ENCODE measurements around the gene KCNK15.

Gene KCNK15

DNA sequence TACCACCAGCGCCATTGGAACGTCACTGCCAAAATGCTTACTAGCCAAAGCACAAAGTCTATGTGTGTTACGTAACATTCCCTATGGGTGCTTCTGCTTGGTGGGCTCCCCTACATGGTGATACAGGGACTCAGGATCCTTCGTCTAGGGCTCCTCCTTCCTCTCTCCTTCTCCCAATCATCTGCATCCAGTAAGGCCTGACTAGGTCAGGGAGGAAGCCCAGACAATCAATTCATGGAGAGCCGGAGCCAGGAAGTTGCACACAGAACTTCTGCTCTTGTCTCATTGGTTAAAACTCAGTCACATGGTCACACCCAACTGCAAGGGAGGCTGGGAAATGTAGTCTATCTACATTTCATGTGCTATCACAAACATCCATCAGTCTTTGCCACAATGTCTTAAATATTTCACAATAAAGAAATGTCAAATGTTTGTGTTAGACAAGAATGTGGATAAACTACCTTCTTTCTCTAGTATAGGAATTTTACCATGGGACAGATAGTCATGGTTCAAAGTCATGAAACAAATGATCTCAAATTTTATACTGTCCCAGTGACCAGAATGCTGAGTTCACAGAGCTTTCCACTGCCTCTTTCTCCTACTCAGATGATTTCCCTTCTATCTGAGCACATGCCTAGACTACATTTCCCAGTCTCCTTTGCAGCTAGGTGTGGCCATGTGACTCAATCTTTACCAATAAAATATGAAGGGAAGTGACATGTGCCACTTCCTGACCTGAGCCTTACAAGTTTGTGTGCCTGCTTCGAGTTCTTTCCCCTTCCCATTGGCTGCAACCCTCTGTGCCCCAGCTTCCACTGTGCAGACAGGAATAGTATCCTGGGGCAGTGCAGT is 9.3 kb upstream of the KCNK15 start:
- DNase-seq (ENCODE audit: low spot score), result peak; percentile 82

DNA sequence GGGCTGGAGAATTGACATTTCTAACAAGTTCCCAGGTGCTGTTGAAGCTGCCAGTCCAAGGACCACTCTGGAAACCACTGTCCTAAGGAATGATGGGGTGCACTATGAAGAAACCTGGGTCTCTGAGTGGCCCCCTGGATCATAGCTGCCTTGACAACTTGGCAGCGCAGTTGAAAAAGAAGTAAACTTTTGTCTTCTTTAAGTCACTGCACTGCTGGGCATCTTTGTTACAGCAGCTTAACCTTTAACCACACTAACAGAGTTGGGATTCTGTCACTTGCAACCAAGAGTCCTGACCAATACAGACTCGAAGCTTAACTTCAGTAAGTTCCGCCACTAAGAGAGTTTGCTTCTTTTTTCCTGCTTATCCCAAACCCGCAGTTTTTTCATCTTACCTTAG is 8.5 kb upstream of the KCNK15 start:
- DNase-seq (ENCODE audit: low spot score), result no peak

DNA sequence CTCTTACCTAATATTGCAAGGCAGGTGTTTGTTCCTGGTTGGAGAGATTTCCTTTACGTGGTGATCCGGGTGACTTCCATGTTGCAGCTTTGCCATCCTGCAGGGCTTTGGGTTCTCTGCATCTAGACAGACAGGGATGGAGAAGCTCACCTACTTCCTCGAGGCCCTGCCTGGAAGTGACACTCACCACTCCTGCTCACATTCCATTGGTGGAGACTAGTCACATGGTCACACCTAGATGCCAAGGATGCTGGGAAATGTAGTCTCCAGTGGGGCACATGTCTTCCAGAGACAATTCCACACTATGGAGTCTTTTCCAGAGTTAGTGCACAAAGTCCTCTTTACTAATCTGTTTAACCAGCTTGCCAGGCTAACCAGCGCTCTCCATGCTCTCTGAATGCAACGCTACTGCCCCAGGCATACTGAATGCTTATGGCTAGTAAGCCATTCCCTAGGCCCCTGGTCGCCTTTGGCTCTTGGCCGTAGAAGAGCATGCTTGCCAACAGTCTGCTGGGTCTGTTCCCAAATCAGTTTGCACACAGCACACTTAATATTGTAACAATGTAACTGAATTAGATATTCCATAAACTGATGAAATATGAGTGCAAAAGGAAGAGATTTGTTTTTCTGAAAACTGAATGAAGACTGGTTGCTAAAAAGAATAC is 6.7 kb upstream of the KCNK15 start:
- peak; percentile 85 for DNase-seq (ENCODE audit: low spot score)

DNA sequence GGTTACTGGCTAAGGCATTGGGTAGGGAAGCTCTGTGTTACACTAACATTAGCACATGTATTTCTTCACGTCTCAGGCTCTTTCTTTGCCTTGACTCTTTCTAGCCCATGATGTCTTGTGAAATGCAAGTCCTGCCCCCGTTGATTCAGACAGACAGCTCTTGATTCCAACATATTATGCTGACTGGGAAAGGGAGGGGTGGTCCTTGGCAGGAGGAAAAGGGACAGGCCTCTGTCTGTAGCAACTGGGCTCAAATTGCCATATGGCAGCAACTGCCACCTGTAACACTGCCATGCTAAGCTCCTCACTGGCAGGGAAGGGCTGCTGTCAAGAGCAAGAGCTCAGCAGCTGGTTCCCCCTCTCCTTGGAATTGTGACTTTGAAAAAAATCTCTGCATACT is 5.7 kb upstream of the KCNK15 start:
- no peak for DNase-seq (ENCODE audit: low spot score)

DNA sequence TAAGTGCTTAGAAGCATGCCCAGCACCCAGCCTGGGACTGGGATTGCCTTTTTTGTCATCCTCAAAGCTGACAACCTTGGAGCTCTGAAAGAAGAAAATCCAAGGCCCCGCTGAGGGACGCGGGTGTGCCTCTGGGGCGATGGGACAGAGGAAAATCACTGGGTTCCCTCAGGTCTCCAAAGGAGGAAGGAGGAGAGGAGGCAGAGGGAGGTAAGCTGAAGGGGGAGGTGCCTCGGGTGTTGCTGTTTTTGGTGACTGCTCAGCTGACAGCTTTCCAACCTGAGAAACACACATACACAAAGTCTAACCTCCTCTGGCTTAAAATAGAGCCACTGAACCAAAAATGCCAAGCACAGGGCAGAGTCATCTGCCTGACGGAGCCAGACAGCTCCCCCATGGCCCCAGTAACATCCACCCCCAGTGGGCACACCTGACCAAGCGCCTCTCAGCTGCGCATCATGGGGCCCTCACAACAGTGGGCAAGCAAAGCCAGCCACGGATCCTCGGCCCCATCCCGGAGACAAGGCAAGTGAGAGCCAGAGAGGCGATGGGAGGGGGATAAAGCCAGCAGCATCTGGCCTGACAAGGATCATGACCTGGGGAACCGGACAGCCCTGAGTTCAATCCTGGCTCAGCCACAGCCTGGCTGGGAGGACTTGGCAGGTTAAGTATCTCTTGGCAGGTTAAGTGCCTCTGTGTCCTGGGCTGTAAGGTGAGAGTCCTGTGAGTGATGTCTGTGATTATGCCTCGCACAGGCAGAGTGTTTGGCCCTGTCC is 3.2 kb upstream of the KCNK15 start:
- no peak for DNase-seq (ENCODE audit: low spot score)

DNA sequence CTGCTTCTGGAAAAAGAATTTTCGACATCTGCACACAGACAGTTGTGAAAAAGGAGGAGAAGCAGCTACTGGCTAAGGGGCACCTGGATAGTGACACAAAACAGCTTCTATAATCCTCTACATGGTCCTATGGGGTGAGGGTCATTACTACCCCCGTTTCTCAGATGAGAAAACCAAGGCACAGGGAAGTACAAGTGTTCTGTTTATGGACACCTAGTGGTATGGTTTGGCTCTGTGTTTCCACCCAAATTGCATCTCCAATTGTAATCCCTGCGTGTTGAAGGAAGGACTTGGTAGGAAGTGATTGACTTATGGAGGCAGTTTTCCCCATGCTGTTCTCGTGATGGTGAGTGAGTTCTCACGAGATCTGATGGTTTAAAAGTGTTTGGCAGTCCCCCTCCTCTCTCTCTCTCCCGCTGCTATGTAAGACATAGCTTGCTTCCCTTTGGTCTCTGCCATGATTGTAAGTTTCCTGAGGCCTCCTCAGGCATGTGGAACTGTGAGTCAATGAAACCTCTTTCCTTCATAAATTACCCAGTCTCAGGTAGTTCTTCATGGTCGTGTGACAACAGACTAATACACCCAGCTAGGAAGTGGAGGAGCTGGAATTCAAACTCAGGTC is 2.5 kb upstream of the KCNK15 start:
- DNase-seq (ENCODE audit: low spot score), result no peak

DNA sequence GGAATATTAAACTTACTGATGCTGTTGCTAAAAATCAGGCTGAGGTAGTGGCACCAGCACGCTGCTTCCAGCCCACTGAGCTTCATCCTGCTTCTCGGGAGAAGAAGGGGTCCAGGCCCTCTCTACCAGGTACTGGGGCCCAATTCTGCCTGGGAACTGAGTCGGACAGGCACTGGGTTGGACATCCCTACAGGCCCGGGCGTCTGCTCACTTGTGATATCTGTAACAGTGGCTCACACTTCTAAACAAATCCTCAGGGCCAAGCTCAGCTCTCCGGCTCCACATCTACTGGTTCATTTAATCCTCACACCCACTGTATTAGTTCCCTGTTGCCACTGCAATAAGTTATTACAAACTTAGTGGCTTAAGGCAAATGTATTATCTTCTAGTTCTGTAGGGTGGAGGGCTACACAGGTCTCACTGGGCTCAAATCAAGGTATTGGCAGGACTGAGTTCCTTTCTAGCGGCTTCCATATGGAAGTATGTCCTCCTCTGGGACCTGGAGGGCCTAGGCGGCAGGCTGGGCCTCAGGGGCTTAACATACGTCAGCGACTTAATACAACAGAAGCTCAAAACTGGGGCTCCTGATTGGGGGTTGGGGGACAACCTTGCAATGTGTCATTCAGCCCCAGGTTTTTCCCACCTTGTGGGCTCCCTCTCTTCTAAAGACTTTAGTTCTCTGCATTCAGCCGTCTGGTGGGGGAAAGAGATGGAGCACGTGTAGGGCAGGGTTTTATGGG is 1.6 kb upstream of the KCNK15 start:
- no peak for DNase-seq (ENCODE audit: low spot score)

DNA sequence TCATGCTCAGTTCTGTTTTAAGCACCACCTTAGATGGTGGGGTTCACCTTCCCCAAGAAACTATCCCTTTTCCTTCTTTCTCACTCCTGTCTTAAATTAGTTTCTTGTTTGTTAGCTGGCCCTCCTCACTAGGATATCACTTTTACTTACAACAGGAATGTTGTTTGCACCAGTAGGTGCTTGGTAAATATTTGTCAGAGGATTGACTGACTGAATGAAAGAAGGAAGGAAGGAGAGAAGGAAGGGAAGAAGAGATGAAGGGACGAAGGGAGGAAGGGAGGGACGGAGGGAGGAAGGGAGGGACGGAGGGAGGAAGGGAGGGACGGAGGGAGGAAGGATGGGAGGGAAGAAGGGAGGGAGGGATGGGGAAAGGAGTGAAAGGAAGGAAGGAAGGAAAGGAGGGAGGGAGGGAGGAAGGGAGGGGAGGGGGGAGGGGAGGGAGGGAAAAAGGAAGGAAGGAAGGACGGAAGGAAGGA is 505 bp upstream of the KCNK15 start:
- DNase-seq (ENCODE audit: low spot score), result no peak

DNA sequence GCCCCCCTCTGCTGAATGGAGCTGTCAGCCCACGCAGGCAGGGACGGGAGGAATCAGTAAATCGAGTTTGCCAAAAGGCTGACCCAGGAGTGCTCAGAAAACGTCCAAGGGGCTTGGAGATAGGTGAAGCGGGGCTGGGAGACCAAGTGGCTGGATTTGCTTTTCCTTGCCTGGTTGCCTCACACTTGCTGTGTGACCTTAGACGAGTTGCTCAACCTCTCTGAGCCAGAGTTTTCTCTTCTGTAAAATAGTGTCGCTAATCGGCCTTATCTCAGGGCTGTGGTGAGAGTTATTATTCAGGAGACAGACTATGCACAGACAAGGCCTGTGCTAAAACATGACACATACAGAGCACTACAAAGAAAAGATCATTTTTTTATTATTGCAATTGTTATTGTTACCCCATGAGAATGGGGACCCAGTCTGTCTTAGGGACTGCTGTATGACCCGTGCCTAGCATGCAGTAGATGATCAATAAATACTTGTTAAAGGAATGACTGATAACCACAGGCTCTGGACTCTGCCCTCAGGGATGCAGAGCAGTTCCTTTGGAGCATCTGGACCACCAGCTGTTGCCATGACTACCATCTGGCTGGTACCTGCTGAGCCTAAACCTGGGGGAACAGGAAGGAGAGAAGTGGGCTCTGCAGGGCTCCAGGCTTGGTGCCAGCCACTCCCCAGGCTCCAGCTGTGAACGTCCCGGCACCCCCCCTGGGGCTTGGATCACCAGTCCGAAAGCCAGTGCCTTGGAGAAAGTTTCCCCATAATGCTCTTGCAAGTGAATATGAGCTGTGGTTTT is 901 bp downstream of the KCNK15 start:
- peak; percentile 53 for DNase-seq (ENCODE audit: low spot score)

DNA sequence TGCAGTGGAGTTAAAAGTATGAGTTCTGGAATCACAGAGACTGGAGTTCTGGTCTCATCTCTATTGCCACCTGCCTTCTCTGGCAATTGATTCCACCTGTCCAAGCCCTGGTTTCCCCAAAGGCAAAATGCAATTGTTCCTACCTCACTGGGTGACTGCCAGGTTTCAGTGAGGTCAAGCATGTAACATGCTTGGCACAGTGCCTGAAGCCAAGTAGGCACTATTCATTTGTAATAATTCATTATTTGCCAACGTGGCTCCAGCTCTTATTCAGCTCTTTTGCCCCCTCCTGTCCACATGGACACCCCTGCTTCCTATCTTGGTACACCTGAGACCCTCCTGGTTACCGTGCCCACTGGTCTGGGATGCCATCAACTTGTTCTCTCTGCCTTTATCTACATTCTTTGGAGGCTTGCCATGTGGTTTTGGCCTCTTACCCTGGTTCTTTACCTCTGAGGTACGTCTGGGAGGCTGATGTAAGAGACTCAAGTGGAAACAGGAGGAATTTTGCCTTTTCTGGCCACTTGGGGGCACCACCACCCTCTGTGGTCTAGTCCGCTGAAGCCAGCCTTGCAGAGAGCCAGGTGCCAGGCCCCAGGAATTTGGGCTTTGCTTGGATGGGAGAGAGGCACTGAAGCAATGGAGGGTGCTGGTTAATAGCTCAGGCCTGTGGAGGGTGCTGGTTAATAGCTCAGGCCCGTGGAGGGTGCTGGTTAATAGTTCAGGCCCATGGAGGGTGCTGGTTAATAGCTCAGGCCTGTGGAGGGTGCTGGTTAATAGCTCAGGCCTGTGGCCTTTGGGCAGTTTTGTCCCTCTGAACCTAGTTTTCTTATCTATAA is 1.7 kb downstream of the KCNK15 start:
- peak; percentile 84 for DNase-seq (ENCODE audit: low spot score)

DNA sequence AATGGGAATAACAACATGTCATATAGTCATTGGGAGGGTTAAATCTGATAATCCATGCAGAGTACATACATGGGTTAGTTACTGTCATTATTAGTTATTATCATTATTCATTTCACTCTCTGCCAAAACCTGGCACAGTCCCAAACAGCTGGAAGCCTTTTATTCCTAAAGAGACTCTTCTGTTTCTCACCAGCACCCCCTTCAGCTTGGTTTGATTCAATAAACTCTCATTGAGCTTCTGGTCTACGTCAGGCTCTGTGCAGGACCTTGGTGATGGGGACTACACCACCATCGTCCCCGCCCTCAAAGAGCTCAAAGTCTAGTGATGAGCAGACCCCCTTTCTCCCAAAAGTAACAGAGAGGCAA is 2.3 kb downstream of the KCNK15 start:
- no peak for DNase-seq (ENCODE audit: low spot score)

DNA sequence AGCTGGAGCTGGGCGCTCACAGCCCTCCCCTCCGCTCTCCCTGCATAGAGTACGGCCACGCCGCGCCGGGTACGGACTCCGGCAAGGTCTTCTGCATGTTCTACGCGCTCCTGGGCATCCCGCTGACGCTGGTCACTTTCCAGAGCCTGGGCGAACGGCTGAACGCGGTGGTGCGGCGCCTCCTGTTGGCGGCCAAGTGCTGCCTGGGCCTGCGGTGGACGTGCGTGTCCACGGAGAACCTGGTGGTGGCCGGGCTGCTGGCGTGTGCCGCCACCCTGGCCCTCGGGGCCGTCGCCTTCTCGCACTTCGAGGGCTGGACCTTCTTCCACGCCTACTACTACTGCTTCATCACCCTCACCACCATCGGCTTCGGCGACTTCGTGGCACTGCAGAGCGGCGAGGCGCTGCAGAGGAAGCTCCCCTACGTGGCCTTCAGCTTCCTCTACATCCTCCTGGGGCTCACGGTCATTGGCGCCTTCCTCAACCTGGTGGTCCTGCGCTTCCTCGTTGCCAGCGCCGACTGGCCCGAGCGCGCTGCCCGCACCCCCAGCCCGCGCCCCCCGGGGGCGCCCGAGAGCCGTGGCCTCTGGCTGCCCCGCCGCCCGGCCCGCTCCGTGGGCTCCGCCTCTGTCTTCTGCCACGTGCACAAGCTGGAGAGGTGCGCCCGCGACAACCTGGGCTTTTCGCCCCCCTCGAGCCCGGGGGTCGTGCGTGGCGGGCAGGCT is 4.6 kb downstream of the KCNK15 start:
- DNase-seq (ENCODE audit: low spot score), result peak; percentile 83

DNA sequence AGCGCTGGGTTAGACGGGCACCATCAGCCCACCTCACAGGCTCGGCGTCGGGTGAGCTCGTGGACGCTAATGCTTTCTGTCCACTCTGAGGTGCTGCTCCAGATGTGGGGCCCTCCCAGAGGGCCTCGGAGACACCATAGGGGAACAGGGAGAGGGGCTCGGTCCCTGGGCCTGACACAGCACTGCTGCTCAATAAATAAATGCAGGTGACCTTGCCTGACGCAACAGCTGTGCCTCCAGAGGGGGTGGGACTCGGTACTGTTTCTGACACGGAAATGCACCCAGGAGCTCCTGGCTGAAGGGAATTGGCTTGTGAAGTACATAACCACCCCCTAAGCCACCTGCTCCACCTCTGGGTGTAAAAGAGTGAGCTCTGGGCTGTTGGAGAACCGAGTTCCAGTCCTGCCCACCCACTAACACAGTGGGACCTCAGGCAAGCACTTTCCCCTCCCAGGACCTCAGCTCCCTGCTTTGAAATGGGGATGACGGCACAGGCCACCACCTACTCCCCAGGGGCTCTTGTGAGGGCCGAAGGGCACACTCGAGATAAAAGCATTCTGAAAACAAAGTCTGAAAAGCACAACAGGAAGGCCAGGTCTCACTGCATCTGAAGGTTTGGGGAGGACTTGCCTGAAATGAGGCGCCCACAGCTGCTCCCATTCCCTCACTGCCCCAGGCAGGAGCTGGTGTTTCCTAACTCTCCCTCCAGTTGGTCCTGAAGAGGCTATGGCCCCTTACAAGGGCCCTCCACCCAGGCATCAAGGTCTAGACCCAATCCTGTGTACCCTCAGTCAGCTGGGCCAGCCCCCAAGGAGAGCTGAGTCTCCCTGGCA is 6.7 kb downstream of the KCNK15 start:
- DNase-seq (ENCODE audit: low spot score), result no peak

DNA sequence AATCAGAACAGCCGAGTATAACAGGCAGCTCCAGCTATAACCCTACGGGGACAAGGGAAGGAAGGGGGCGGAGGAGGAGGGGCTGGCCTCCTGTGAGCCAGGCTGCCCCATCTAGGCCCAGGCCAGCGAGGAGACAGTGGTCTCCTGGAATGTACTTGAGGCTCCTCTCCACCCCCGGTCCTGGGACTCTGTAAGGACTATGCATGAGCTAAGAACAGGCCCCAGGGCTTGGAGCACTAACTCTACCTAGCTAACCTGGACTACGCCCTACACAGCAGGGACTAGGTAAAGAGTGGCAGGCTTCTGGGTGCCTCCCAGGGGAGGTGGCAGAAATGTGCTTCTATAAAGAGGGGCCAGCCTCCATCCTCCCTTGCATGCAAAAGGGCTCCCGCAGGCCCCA is 8.9 kb downstream of the KCNK15 start:
- DNase-seq (ENCODE audit: low spot score), result no peak

DNA sequence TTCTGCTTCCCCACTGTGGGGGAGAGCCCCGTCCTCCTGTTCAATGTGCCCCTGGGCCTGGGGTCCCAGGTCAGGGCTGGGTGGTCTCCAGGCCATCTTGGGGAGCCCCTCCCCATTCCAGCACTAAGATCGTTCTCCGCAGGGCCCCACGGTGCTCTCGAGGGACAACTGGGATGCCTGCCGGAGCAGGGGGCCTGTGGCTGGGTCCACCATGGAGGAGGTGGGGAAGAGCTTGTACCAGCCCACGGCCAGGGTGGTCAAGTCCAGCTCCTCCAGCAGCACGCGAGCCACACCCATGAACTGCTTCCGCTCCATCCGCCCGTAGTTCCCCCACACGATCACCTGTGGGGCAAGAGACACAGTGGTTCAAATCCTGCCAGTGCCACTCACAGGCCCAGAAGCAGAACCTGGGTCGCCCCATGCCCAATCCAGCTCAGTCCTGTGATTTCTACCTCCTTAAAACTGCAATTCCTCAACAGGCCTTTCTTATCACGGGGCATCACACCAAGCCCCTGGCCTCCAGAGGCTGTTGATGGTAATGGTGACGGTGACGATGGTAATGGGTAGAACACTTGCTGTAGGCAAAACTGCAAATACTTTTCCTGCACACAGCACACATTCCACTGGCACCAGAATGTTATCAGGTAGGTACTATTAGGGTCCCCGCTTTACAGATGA is 10.5 kb downstream of the KCNK15 start:
- DNase-seq (ENCODE audit: low spot score), result no peak

DNA sequence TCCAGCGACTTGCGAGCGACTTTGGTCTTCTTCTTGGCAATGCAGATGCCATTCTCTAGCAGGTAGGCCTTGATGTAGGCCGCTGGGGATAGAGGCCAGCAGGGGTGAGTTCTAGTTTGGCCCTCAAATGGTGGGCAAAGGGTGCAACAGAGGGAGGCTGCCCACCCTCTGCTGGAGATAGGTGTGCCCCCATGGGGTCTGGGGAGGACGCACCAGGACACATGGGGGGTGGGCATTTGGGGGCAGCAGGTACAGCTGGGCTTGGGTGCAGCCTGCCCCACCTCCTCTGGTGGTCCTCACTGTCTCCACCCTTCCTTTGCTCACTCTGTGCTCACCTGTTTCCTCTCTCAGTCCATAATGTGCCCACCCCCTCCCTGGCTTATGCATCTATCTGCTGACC is 11.3 kb downstream of the KCNK15 start:
- DNase-seq (ENCODE audit: low spot score), result no peak

DNA sequence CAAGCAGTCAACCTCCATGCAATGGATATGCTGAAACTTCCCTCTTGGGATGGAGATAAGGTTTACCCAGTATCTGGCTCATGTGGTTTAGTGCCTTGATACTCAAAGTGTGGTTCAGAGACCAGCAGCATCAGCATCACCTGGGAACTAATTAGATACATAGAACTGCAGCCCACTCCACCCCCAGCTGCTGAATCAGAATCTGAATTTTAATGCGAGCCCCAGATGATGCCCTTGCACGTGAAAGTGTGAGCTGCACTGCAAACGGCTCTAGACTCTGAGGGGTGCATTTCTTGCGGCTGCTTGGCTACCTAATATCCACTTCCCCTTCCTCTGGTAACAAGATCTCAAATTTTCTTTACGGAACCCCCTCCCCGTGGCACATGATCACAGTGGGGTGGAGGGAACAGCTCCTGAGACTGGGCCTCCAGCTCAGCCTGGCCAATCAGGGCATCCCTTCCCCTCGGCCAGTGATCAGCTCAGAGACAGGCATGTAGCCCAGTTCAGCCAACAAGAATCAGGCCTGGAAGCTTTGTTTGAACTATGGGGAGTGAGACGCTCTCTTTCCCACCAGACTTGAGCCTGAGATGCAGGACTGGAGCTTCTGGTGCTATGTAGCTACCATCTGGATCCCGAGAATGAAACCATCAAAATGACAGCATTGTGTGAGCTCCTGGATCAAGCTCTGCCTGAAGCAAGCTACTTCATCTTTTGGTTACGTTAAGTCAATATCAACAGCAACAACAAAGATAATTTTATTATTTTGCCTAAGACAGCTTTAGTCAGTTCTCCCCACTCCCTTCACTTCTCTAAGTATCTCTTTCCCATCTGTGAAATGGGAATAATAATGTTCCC is 12.8 kb downstream of the KCNK15 start:
- DNase-seq (ENCODE audit: low spot score), result no peak

All from iPS-NIHi11 (cell line).